HEK293T (cell line): ENCODE measurements around the gene GTPBP6.

Source experiments
- CTCF ChIA-PET: fragments of 350-600 bp; formaldehyde crosslinking; extraction: SDS; loops from one replicate; lab custom pipeline; 2021; ENCODE audit warnings: antibody characterized with exemption, inconsistent platforms; lab: Yijun Ruan, JAX
- POLR2A ChIA-PET: fragments of 350-600 bp; formaldehyde crosslinking; extraction: SDS; loops from one replicate; lab custom pipeline; 2020; ENCODE audit warnings: antibody characterized with exemption, inconsistent platforms; lab: Yijun Ruan, JAX
- DNase-seq: peaks from one replicate; pipeline ENCODE4 v3.0.0; 2012; ENCODE audit warnings: mixed read lengths; ENCODE audit errors: extremely low spot score
- ARNT ChIP-seq: fragments of 450-650 bp; IDR thresholded peaks from 2 replicates; pipeline ENCODE4 v1.6.1; 2017; ENCODE audit warnings: mild to moderate bottlenecking
- BHLHE40 ChIP-seq: fragments of 450-650 bp; IDR thresholded peaks from 2 replicates; pipeline ENCODE4 v1.6.1; 2016; ENCODE audit warnings: mild to moderate bottlenecking, moderate library complexity, borderline replicate concordance
- CTBP1 ChIP-seq: fragments of 450-650 bp; IDR thresholded peaks from 2 replicates; pipeline ENCODE4 v1.6.1; 2016; ENCODE audit warnings: borderline replicate concordance
- ELF4 ChIP-seq: fragments of 450-650 bp; IDR thresholded peaks from 2 replicates; pipeline ENCODE4 v1.6.1; 2017; ENCODE audit warnings: antibody characterized with exemption
- FOXA1 ChIP-seq: fragments of 450-650 bp; IDR thresholded peaks from 2 replicates; pipeline ENCODE4 v1.6.1; 2016; ENCODE audit warnings: mild to moderate bottlenecking
- FOXK2 ChIP-seq: fragments of 450-650 bp; IDR thresholded peaks from 2 replicates; pipeline ENCODE4 v1.6.1; 2016; ENCODE audit warnings: mild to moderate bottlenecking
- FOXM1 ChIP-seq: fragments of 450-650 bp; IDR thresholded peaks from 2 replicates; pipeline ENCODE4 v1.6.1; 2017; ENCODE audit warnings: mild to moderate bottlenecking, borderline replicate concordance
- HDGF ChIP-seq: fragments of 450-650 bp; IDR thresholded peaks from 2 replicates; pipeline ENCODE4 v1.6.1; 2017; ENCODE audit warnings: antibody characterized with exemption, borderline replicate concordance
- L3MBTL2 ChIP-seq: fragments of 450-650 bp; conservative IDR thresholded peaks from 2 replicates; pipeline ENCODE4 v1.6.1; 2016; ENCODE audit warnings: mild to moderate bottlenecking
- LEF1 ChIP-seq: fragments of 450-650 bp; IDR thresholded peaks from 2 replicates; pipeline ENCODE4 v1.6.1; 2017; ENCODE audit warnings: mild to moderate bottlenecking, borderline replicate concordance
- NFRKB ChIP-seq: fragments of 450-650 bp; IDR thresholded peaks from 2 replicates; pipeline ENCODE4 v1.6.1; 2016; ENCODE audit warnings: mild to moderate bottlenecking, moderate library complexity
- PKNOX1 ChIP-seq: fragments of 450-650 bp; IDR thresholded peaks from 2 replicates; pipeline ENCODE4 v1.6.1; 2016
- SP1 ChIP-seq: fragments of 450-650 bp; IDR thresholded peaks from 2 replicates; pipeline ENCODE4 v1.6.1; 2017
- SUZ12 ChIP-seq: fragments of 450-650 bp; IDR thresholded peaks from 2 replicates; pipeline ENCODE4 v1.6.1; 2016; ENCODE audit warnings: mild to moderate bottlenecking
- TARDBP ChIP-seq: fragments of 450-650 bp; IDR thresholded peaks from 2 replicates; pipeline ENCODE4 v1.6.1; 2016
- ZNF384 ChIP-seq: fragments of 450-650 bp; IDR thresholded peaks from 2 replicates; pipeline ENCODE4 v1.6.1; 2016

The GTPBP6 gene

GRCh38 chrX:346034-346813 lies 27.6 kb upstream of the GTPBP6 start:
- POLR2A ChIA-PET, result no interaction called here
- no peak for TF ChIP-seq LEF1
- TF ChIP-seq ZNF384, result no peak
- no peak for TF ChIP-seq PKNOX1
- TF ChIP-seq SUZ12, result no peak
- TF ChIP-seq ELF4, result no peak
- TF ChIP-seq CTBP1, result no peak
- no peak for TF ChIP-seq FOXK2
- no peak for TF ChIP-seq TARDBP
- no peak for TF ChIP-seq NFRKB
- TF ChIP-seq FOXM1, result no peak
- no peak for TF ChIP-seq HDGF
- CTCF ChIA-PET, result no interaction called here
- DNase-seq, result no peak

GRCh38 chrX:345020-345925 lies 26.7 kb upstream of the GTPBP6 start:
- DNase-seq, result no peak
- CTCF ChIA-PET, result no interaction called here
- no peak for TF ChIP-seq NFRKB
- TF ChIP-seq BHLHE40, result no peak
- TF ChIP-seq SP1, result no peak
- no peak for TF ChIP-seq PKNOX1
- no peak for TF ChIP-seq FOXK2
- POLR2A ChIA-PET, result no interaction called here

DNA sequence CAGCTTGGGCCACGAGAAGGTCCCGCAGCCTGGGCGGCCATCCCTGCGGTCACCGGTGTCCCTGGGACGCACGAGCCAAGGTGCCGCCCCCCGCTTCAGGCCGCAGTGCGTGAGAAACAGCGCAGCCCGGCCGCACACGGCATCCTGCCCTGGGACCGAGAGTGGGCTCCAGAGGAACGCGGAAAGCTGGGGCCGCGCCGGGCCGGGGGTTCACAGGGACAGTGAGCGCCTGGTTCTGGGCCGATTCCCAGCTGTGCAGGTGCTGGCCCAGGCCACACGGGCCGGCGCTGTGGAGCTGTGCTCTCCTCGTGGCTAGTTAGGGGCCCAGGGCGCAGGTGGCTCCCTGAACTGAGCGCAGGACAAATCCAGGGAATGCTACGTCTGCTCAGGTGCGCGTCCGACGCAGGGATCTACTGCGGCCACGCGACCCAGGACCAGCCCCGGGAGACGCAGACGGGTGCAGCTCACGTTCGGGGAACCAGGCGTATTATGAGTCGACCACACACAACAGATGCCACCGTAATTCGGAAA lies 25.8 kb upstream of the GTPBP6 start:
- TF ChIP-seq FOXM1, result no peak
- no peak for TF ChIP-seq ELF4
- no peak for TF ChIP-seq PKNOX1
- no peak for TF ChIP-seq HDGF
- no peak for TF ChIP-seq SUZ12
- no peak for TF ChIP-seq CTBP1
- TF ChIP-seq ZNF384, result no peak
- TF ChIP-seq TARDBP, result no peak
- no peak for TF ChIP-seq FOXK2
- no peak for TF ChIP-seq LEF1
- TF ChIP-seq ARNT, result no peak
- TF ChIP-seq SP1, result no peak
- TF ChIP-seq NFRKB, result no peak
- TF ChIP-seq BHLHE40, result no peak
- no peak for TF ChIP-seq FOXA1
- POLR2A ChIA-PET, result no interaction called here
- DNase-seq, result no peak
- CTCF ChIA-PET, result no interaction called here

DNA sequence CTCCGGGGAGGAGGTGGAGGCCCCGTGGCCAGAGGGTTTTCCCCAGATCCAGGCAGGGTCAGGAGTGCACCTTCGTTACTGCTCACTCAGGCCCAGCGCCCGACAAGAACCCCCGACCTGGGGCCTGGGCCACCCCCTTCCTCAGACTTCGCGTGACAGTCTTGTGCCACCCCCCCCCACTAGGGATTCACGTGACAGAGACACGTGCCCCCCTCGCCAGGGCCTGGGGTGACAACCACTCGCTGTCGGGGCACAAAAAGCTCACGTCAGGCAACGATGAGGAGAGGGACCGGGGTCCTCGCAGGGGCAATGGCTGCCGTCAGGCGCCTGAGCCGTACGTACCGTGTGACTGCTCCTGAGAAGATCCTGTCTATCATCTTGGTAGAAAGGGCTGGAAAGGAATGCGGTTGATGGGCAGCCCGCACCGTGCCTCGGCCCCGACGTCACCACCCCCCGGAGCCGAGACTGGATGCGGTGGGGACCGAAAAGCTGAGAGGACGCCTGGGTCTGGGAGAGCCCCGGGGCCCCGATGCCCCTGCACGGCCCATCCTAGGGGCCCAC lies 23.0 kb upstream of the GTPBP6 start:
- ChIA-PET POLR2A (no interaction called here), CTCF (no interaction called here)
- no peak for TF ChIP-seq ZNF384
- no peak for TF ChIP-seq BHLHE40
- TF ChIP-seq CTBP1, result no peak
- TF ChIP-seq NFRKB, result no peak
- no peak for TF ChIP-seq ARNT
- no peak for TF ChIP-seq FOXA1
- TF ChIP-seq FOXM1, result no peak
- no peak for DNase-seq

GRCh38 chrX:340641-341423 lies 22.2 kb upstream of the GTPBP6 start:
- TF ChIP-seq BHLHE40, result no peak
- no peak for TF ChIP-seq L3MBTL2
- TF ChIP-seq NFRKB, result no peak
- TF ChIP-seq FOXM1, result no peak
- no peak for TF ChIP-seq FOXA1
- no peak for TF ChIP-seq LEF1
- TF ChIP-seq CTBP1, result no peak
- TF ChIP-seq ZNF384, result no peak
- TF ChIP-seq FOXK2, result no peak
- no peak for TF ChIP-seq SP1
- no peak for TF ChIP-seq HDGF
- no peak for TF ChIP-seq TARDBP
- no peak for TF ChIP-seq PKNOX1
- TF ChIP-seq SUZ12, result no peak
- no peak for TF ChIP-seq ELF4
- TF ChIP-seq ARNT, result no peak
- DNase-seq, result no peak
- POLR2A ChIA-PET, result no interaction called here
- CTCF ChIA-PET, result no interaction called here
